Bronchial epithelial cell (primary cell): ENCODE data around the gene DUSP14. TPM values are rescaled to one million over a fixed set of nuclear protein-coding genes. Genes with fewer than 3 reads are reported as not detected.

Experiments used
- DNase-seq: peaks from one replicate; pipeline ENCODE4 v3.0.0-alpha.2; 2010; ENCODE audit warnings: low read depth
- FAIRE-seq: peaks from 2 replicates; lab custom pipeline; 2011; peaks lifted over from hg19 to GRCh38; lab: Jason Lieb, UNC
- H3K27me3 ChIP-seq: 2 replicates; pipeline ENCODE4 v1.5.1; 2011; ENCODE audit warnings: low read length; ENCODE audit not compliant: control insufficient read depth, insufficient read depth
- H3K36me3 ChIP-seq: 2 replicates; pipeline ENCODE4 v1.5.1; 2011; ENCODE audit warnings: low read length; ENCODE audit not compliant: control insufficient read depth, insufficient read depth
- H3K4me3 ChIP-seq: 2 replicates; pipeline ENCODE4 v1.5.1; 2011; ENCODE audit warnings: mild to moderate bottlenecking, low read depth, low read length, control low read depth
- CTCF ChIP-seq: IDR thresholded peaks from 2 replicates; pipeline ENCODE4 v1.5.1; 2011; ENCODE audit warnings: mild to moderate bottlenecking, moderate library complexity, low read length, control low read depth, inconsistent platforms; ENCODE audit not compliant: insufficient read depth, severe bottlenecking
- total RNA-seq: library from RNA; depleted of rRNA; stranded (reverse); fragments of >200 nt; gene quantifications from 2 replicates; pipeline ENCODE4 v1.2.1, GENCODE V29; 2014

DUSP14 gene
- total RNA-seq, 1 donor from 2014 or later = 68.4 TPM

DNA sequence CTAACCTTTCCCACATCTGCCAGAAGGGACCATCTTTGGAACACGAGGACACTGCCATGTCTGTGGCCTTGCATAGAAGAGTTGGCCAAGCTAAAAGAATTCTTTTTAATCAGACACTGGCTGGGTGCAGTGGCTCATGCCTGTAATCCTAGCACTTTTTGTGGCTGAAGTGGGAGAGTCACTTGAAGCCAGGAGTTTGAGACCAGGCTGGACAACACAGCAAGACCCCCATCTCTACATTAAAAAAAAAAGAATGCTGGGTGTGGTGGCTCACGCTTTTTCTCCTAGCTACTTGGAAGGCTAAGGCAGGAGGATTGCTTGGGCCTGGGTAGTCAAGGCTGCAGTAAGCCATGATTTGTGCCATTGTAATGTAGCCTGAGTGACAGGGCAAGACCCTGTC is 9.3 kb upstream of the DUSP14 start:
- H3K27me3 ChIP-seq = no peaks in the 10 kb centered on the region
- TF ChIP-seq CTCF = no peak
- FAIRE-seq (no peak), DNase-seq (no peak)
- no peak overlapping the region for H3K4me3 ChIP-seq
- H3K36me3 ChIP-seq = peaks cover 4% of the 10 kb centered on the region

DNA sequence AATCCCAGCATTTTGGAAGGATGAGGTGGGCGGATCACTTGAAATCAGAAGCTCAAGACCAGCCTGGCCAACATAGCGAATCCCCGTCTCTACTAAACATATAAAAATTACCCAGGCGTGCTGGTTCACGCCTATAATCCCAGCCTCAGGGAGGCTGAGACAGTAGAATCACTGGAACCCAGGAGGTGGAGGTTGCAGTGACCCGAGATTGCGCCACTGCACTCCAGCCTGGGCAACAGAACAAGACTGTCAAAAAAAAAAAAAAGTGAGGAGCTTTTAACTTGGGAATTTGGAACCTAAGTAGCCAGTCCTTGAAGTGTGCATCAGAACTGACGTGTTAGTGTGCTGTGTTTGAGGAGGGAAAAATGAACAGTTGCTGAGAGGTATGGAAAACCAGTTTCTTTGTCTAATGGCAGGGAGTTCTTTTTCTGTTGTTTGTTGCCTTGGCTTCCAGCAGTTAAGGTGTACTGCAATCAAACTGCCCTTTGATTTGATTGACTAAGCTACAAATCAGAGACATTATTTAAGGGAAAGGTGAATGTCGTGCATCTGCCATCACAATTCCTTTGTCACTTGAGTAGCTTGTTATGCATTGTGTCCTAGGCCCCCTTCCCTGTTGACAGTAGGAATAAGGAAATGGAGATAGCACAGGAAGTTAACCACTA is 8.6 kb upstream of the DUSP14 start:
- H3K4me3 ChIP-seq = no peak overlapping the region
- TF ChIP-seq CTCF = no peak
- no peaks in the 10 kb centered on the region for H3K27me3 ChIP-seq
- peaks cover 4% of the 10 kb centered on the region for H3K36me3 ChIP-seq
- FAIRE-seq (no peak), DNase-seq (peak; percentile 76)

DNA sequence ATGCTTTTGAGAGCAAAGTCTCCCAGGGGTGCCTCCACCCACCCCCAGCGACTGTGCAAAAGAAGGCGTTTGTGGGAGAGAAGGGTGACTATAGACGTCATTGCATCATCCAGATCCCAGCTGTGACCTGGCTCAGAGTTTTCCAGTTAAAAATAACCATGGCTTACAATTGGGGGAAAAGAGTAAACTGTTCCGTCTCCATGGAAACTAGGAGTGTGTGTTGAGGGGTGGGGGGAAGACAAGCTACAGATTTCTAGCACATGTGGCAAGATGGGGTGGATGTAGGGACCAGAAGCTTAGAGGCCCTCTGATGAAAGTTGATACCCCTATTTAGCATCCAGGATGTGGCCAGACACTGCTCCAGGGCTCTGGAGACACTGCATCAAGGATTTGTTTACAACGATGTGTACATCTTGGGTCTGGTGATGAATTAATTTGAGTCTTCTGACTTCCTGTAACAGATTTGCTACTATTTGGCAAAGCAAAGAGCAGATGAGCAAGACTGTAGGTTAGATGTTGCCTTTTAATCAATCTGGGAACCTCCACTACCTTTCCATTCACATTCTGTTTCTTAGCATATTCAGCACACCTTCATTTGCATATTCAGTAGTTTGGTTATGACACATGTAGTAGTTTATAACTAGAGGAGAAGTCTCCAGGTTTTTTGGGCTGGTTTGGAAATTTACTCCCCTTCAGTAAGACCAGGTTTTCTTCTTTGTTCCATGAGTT is 6.2 kb upstream of the DUSP14 start:
- TF ChIP-seq CTCF = no peak
- FAIRE-seq (no peak), DNase-seq (no peak)
- Histone ChIP-seq H3K27me3 (no peaks in the 10 kb centered on the region), H3K36me3 (peaks cover 2% of the 10 kb centered on the region), H3K4me3 (no peak overlapping the region)

- FAIRE-seq (no peak), DNase-seq (no peak)
- no peaks in the 10 kb centered on the region for H3K27me3 ChIP-seq
- no peak overlapping the region for H3K4me3 ChIP-seq
- no peaks in the 10 kb centered on the region for H3K36me3 ChIP-seq
- no peak for TF ChIP-seq CTCF
Observed at GRCh38 chr17:37485938-37486570, 3.6 kb upstream of the DUSP14 start.

DNA sequence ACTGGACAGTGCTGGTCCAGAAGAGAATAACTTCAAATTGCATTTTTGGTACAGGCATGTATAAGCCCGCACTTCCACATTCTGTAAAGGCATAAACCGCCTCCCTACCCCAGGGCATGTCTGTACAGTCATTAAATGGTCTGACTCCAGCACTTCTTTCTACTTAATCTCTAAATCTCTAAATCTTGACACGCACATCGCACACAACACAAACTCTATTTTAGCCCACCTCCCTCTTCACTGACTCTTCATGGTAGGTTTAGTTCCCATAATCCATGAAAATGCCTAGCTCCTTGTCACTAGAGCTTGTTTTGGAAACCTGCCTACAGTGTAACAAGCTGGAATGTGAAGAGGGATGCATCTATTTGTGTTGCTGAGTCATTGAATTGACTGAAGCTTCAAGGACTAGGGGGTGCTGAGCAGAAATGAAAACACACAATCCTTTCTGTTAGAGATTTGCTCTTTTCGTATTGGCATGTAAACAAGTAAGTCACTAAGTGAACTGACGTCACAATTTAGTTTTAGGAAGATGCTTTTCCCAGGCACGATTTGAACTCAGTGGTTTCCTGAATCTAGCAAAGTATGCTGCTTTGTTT is 1.6 kb upstream of the DUSP14 start:
- no peak for FAIRE-seq
- DNase-seq = peak; percentile 95
- H3K4me3 ChIP-seq = peak overlapping the region; percentile 67
- no peaks in the 10 kb centered on the region for H3K27me3 ChIP-seq
- no peaks in the 10 kb centered on the region for H3K36me3 ChIP-seq
- TF ChIP-seq CTCF = no peak
